HCT116 (cell line): ENCODE results near the gene PSPC1. TPM values are rescaled to one million over a fixed set of nuclear protein-coding genes. Genes with fewer than 3 reads are reported as not detected.

ENCODE experiments used
- ATAC-seq: fragments of 200-7000 bp; cut with Tn5 transposase; 2 replicates; pipeline ENCODE4 v1.9.1; 2020; ENCODE audit warnings: mild to moderate bottlenecking, moderate library complexity
- BruUV-seq: library from RNA; stranded (reverse); fragments of 400-500 nt; replicated peaks from 2 replicates; lab custom pipeline; 2021; lab: Mats Ljungman, UMichigan
- CTCF ChIA-PET: fragments of 300-600 bp; sonication (Branson Sonifier 250); formaldehyde crosslinking; loops from one replicate; lab custom pipeline; 2021; ENCODE audit warnings: antibody characterized with exemption; lab: Charles Lee
- POLR2A ChIA-PET: fragments of 300-600, 350-600 bp; sonication (Branson Sonifier 250); formaldehyde crosslinking; loops from one replicate; lab custom pipeline; 2021; ENCODE audit warnings: antibody characterized with exemption; lab: Charles Lee
- RAD21 ChIA-PET, 2 experiments: fragments of 300-600 bp; sonication (Branson Sonifier 250); formaldehyde crosslinking; loops; one replicate each; lab custom pipeline; 2023; ENCODE audit warnings: low total read pairs in 2 of 2; ENCODE audit not compliant: uncharacterized antibody in 2 of 2, unreplicated experiment in 2 of 2, low non-redundant PET in 1 of 2; lab: Charles Lee
- DNase-seq: peaks from one replicate; pipeline ENCODE4 v3.0.0-alpha.2; 2010; ENCODE audit warnings: low read depth, low spot score
- H2AFZ ChIP-seq: fragments of 200-600 bp; shearing (Covaris generic), sonication (generic); 2 replicates; pipeline ENCODE4 v1.6.1; 2017; ENCODE audit warnings: low read depth, mixed run types, mixed read lengths, antibody characterized with exemption, low read length; ENCODE audit not compliant: poor library complexity, severe bottlenecking
- H3K27ac ChIP-seq: 2 replicates; pipeline ENCODE4 v1.5.1; 2012; ENCODE audit warnings: low read depth, low read length
- H3K27me3 ChIP-seq: fragments of 200-600 bp; sonication (generic); 2 replicates; pipeline ENCODE4 v1.6.1; 2016; ENCODE audit warnings: mixed run types, low read length, mixed read lengths; ENCODE audit not compliant: insufficient read depth
- H3K36me3 ChIP-seq, 2 experiments: fragments of 200-500 bp in 1 of 2; fragments of 200-600 bp in 1 of 2; sonication (Bioruptor generic) in 1 of 2; sonication (generic) in 1 of 2; 2 replicates each; pipeline versions ENCODE4 v1.5.1 to v1.6.1; 2014 to 2016; ENCODE audit warnings: low read length in 2 of 2, inconsistent platforms in 1 of 2, mixed read lengths in 1 of 2, mixed run types in 1 of 2; ENCODE audit not compliant: insufficient read depth in 2 of 2, control insufficient read depth in 1 of 2
- H3K4me1 ChIP-seq, 2 experiments: fragments of 200-600 bp in 1 of 2; sonication (generic) in 1 of 2; 2 replicates each; pipeline versions ENCODE4 v1.5.1 to v1.6.1; 2012 to 2017; ENCODE audit warnings: low read length in 2 of 2, inconsistent platforms in 1 of 2, mild to moderate bottlenecking in 1 of 2, mixed read lengths in 1 of 2, mixed run types in 1 of 2, moderate library complexity in 1 of 2; ENCODE audit not compliant: insufficient read depth in 2 of 2, control insufficient read depth in 1 of 2
- H3K4me2 ChIP-seq: fragments of 200-600 bp; sonication (generic); 2 replicates; pipeline ENCODE4 v1.6.1; 2017; ENCODE audit warnings: mixed run types, low read length, mixed read lengths
- H3K4me3 ChIP-seq, 2 experiments: fragments of 200-600 bp in 1 of 2; sonication (generic) in 1 of 2; replicated peaks in 1 of 2; 2 replicates each; pipeline ENCODE4 v1.5.1; 2011 to 2016; ENCODE audit warnings: low read length in 2 of 2, control low read depth in 1 of 2, low read depth in 1 of 2, mild to moderate bottlenecking in 1 of 2, mixed read lengths in 1 of 2, mixed run types in 1 of 2
- H3K79me2 ChIP-seq: fragments of 200-600 bp; sonication (generic); 2 replicates; pipeline ENCODE4 v1.6.1; 2017; ENCODE audit warnings: mild to moderate bottlenecking, mixed run types, low read length, moderate library complexity, mixed read lengths; ENCODE audit not compliant: insufficient read depth
- H3K9ac ChIP-seq: fragments of 200-600 bp; sonication (generic); 2 replicates; pipeline ENCODE4 v1.6.1; 2016; ENCODE audit warnings: low read length, mixed read lengths
- H3K9me2 ChIP-seq: fragments of 200-600 bp; sonication (generic), shearing (Covaris generic); 2 replicates; pipeline ENCODE4 v1.6.1; 2017; ENCODE audit warnings: mixed run types, mild to moderate bottlenecking, moderate library complexity; ENCODE audit not compliant: insufficient read depth
- H3K9me3 ChIP-seq, 2 experiments: fragments of 200-500 bp in 1 of 2; fragments of 200-600 bp in 1 of 2; sonication (Bioruptor generic) in 1 of 2; sonication (generic) in 1 of 2; 2 replicates each; pipeline ENCODE4 v1.6.1; 2014 to 2017; ENCODE audit warnings: low read length in 2 of 2, mixed read lengths in 2 of 2, inconsistent platforms in 1 of 2, low read depth in 1 of 2, mild to moderate bottlenecking in 1 of 2, mixed run types in 1 of 2, moderate library complexity in 1 of 2; ENCODE audit not compliant: control insufficient read depth in 1 of 2, insufficient read depth in 1 of 2
- H4K20me1 ChIP-seq: fragments of 200-600 bp; sonication (generic), shearing (Covaris generic); 2 replicates; pipeline ENCODE4 v1.6.1; 2017; ENCODE audit warnings: mixed run types, mild to moderate bottlenecking, moderate library complexity; ENCODE audit not compliant: insufficient read depth
- CEBPB ChIP-seq: IDR thresholded peaks from 2 replicates; pipeline ENCODE4 v1.6.1; 2012; ENCODE audit warnings: low read depth
- EZH2 ChIP-seq: fragments of 200-600 bp; sonication (generic); IDR thresholded peaks from 2 replicates; pipeline ENCODE4 v1.6.1; 2017; ENCODE audit warnings: antibody characterized with exemption, mixed run types
- FOSL1 ChIP-seq: IDR thresholded peaks from 2 replicates; pipeline ENCODE4 v1.6.1; 2012; ENCODE audit warnings: low read depth
- JUND ChIP-seq: IDR thresholded peaks from 2 replicates; pipeline ENCODE4 v1.6.1; 2012
- POLR2A ChIP-seq: IDR thresholded peaks from 2 replicates; pipeline ENCODE4 v1.7.0; 2011; ENCODE audit warnings: borderline replicate concordance; ENCODE audit not compliant: insufficient read depth, insufficient read length; ENCODE audit errors: extremely low read depth
- POLR2AphosphoS5 ChIP-seq: IDR thresholded peaks from 2 replicates; pipeline ENCODE4 v1.6.1; 2011; ENCODE audit warnings: mild to moderate bottlenecking, low read depth, low read length, moderate library complexity
- SIN3A ChIP-seq: IDR thresholded peaks from 2 replicates; pipeline ENCODE4 v1.6.1; 2012; ENCODE audit warnings: low read depth
- SP1 ChIP-seq: IDR thresholded peaks from 2 replicates; pipeline ENCODE4 v1.6.1; 2012; ENCODE audit warnings: low read depth
- SRF ChIP-seq: IDR thresholded peaks from 2 replicates; pipeline ENCODE4 v1.6.1; 2012; ENCODE audit warnings: low read depth
- TCF7L2 ChIP-seq: IDR thresholded peaks from 2 replicates; pipeline ENCODE4 v1.7.0; 2011; ENCODE audit warnings: borderline replicate concordance, inconsistent platforms; ENCODE audit not compliant: insufficient read depth, insufficient read length; ENCODE audit errors: extremely low read depth
- ZFX ChIP-seq: fragments of 450-650 bp; IDR thresholded peaks from 2 replicates; pipeline ENCODE4 v1.6.1; 2017
- intact Hi-C: fragments of 100-400 bp; cut with micrococcal nuclease; formaldehyde crosslinking; loops from 2 replicates; pipeline ENCODE4 v1.10.0; 2022
- total RNA-seq: library from RNA; stranded (reverse); gene quantifications from one replicate; pipeline ENCODE4 v1.2.1, GENCODE V29; 2021; ENCODE audit not compliant: unreplicated experiment
- TF ChIP-seq, protein P1 (sequence below): IDR thresholded peaks from 2 replicates; pipeline ENCODE4 v1.6.1; 2012
- TF ChIP-seq, protein P2 (sequence below), 3 experiments: fragments of 200-600 bp in 1 of 3; sonication (generic) in 1 of 3; IDR thresholded peaks in 2 of 3; conservative IDR thresholded peaks in 1 of 3; 2 replicates each; pipeline ENCODE4 v1.5.1; 2012 to 2017; ENCODE audit warnings: low read depth in 2 of 3, low read length in 2 of 3, antibody characterized with exemption in 1 of 3, borderline replicate concordance in 1 of 3, control low read depth in 1 of 3, mild to moderate bottlenecking in 1 of 3, mixed read lengths in 1 of 3, mixed run types in 1 of 3, moderate library complexity in 1 of 3; ENCODE audit not compliant: insufficient read depth in 1 of 3
- TF ChIP-seq, protein P3 (sequence below): IDR thresholded peaks from 2 replicates; pipeline ENCODE4 v1.6.1; 2012; ENCODE audit warnings: low read depth

Gene PSPC1
- total RNA-seq, 1 experiment from 2014 or later: 57.7 TPM

DNA sequence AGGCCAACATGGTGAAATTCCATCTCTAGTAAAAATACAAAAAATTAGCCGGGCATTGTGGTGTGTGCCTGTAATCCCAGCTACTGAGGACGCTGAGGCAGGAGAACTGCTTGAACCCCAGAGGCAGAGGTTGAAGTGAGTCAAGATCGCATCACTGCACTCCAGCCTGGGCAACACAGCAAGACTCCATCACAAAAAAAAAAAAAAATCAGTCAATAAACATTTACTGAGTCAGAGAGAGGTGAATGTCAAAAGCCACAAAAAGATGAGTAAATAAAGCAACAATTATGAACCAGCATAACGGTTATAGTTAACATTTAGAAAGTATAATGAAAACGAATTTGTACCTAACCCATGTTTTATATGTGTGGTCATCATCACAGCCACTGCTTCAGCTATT, 23.1 kb downstream of the PSPC1 start:
- Histone ChIP-seq H3K4me3 (no peak overlapping the region), H4K20me1 (peaks cover 4% of the 10 kb centered on the region; the same call in 1 of the 2 replicates), H3K79me2 (peaks cover 99% of the 10 kb centered on the region), H3K9ac (no peak overlapping the region), H3K4me1 (peaks cover 0 to 6% of the 10 kb centered on the region in 2 experiments; a peak in 1 of 4 replicates), H3K27ac (no peak overlapping the region), H3K9me3 (no peaks in the 10 kb centered on the region), H3K36me3 (peaks cover 25 to 30% of the 10 kb centered on the region in 2 experiments), H3K9me2 (no peaks in the 10 kb centered on the region), H2AFZ (no peak overlapping the region), H3K4me2 (no peak overlapping the region), H3K27me3 (no peaks in the 10 kb centered on the region)
- POLR2A ChIA-PET: no interaction called here
- ATAC-seq (no peak), DNase-seq (no peak)
- TF ChIP-seq, protein P1, sequence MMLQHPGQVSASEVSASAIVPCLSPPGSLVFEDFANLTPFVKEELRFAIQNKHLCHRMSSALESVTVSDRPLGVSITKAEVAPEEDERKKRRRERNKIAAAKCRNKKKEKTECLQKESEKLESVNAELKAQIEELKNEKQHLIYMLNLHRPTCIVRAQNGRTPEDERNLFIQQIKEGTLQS: no peak
- TF ChIP-seq, protein P2, sequence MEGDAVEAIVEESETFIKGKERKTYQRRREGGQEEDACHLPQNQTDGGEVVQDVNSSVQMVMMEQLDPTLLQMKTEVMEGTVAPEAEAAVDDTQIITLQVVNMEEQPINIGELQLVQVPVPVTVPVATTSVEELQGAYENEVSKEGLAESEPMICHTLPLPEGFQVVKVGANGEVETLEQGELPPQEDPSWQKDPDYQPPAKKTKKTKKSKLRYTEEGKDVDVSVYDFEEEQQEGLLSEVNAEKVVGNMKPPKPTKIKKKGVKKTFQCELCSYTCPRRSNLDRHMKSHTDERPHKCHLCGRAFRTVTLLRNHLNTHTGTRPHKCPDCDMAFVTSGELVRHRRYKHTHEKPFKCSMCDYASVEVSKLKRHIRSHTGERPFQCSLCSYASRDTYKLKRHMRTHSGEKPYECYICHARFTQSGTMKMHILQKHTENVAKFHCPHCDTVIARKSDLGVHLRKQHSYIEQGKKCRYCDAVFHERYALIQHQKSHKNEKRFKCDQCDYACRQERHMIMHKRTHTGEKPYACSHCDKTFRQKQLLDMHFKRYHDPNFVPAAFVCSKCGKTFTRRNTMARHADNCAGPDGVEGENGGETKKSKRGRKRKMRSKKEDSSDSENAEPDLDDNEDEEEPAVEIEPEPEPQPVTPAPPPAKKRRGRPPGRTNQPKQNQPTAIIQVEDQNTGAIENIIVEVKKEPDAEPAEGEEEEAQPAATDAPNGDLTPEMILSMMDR (IDR thresholded peaks at IDR 0.05 in 2 of 3, conservative IDR thresholded peaks at IDR 0.05 in 1 of 3; ENCODE audit: borderline replicate concordance in 1 of 3, insufficient read depth in 1 of 3, low read depth in 2 of 3, low read length in 2 of 3): no peak
- TF ChIP-seq, protein P3, sequence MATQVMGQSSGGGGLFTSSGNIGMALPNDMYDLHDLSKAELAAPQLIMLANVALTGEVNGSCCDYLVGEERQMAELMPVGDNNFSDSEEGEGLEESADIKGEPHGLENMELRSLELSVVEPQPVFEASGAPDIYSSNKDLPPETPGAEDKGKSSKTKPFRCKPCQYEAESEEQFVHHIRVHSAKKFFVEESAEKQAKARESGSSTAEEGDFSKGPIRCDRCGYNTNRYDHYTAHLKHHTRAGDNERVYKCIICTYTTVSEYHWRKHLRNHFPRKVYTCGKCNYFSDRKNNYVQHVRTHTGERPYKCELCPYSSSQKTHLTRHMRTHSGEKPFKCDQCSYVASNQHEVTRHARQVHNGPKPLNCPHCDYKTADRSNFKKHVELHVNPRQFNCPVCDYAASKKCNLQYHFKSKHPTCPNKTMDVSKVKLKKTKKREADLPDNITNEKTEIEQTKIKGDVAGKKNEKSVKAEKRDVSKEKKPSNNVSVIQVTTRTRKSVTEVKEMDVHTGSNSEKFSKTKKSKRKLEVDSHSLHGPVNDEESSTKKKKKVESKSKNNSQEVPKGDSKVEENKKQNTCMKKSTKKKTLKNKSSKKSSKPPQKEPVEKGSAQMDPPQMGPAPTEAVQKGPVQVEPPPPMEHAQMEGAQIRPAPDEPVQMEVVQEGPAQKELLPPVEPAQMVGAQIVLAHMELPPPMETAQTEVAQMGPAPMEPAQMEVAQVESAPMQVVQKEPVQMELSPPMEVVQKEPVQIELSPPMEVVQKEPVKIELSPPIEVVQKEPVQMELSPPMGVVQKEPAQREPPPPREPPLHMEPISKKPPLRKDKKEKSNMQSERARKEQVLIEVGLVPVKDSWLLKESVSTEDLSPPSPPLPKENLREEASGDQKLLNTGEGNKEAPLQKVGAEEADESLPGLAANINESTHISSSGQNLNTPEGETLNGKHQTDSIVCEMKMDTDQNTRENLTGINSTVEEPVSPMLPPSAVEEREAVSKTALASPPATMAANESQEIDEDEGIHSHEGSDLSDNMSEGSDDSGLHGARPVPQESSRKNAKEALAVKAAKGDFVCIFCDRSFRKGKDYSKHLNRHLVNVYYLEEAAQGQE: no peak
- TF ChIP-seq SP1: no peak
- no peak for TF ChIP-seq TCF7L2
- no peak for TF ChIP-seq FOSL1
- no peak for TF ChIP-seq SIN3A
- no peak for TF ChIP-seq ZFX
- no peak for TF ChIP-seq SRF
- TF ChIP-seq EZH2: no peak
- no peak for TF ChIP-seq CEBPB
- no peak for TF ChIP-seq POLR2AphosphoS5
- TF ChIP-seq POLR2A: no peak
- no peak for TF ChIP-seq JUND
- CTCF ChIA-PET: no interaction called here
- BruUV-seq: no TSS peak
- intact Hi-C loops: no loop called here
- RAD21 ChIA-PET: no interaction called here
